SU-DHL-6 (cell line): Measurements from ENCODE around the gene TMEM88.

Source experiments
- EZH2phosphoT487 ChIP-seq: fragments of 200-600 bp; sonication (generic), shearing (Covaris generic); conservative IDR thresholded peaks from 2 replicates; pipeline ENCODE4 v1.6.1; 2018; ENCODE audit warnings: mild to moderate bottlenecking, antibody characterized with exemption, low read length, moderate library complexity, mixed read lengths
- TF ChIP-seq, protein P1 (sequence below): fragments of 200-600 bp; sonication (generic); IDR thresholded peaks from one replicate; pipeline ENCODE4 v1.5.1; 2017; ENCODE audit warnings: antibody characterized with exemption, mild to moderate bottlenecking, low read length, moderate library complexity; ENCODE audit not compliant: insufficient read depth, poor library complexity, severe bottlenecking

DNA sequence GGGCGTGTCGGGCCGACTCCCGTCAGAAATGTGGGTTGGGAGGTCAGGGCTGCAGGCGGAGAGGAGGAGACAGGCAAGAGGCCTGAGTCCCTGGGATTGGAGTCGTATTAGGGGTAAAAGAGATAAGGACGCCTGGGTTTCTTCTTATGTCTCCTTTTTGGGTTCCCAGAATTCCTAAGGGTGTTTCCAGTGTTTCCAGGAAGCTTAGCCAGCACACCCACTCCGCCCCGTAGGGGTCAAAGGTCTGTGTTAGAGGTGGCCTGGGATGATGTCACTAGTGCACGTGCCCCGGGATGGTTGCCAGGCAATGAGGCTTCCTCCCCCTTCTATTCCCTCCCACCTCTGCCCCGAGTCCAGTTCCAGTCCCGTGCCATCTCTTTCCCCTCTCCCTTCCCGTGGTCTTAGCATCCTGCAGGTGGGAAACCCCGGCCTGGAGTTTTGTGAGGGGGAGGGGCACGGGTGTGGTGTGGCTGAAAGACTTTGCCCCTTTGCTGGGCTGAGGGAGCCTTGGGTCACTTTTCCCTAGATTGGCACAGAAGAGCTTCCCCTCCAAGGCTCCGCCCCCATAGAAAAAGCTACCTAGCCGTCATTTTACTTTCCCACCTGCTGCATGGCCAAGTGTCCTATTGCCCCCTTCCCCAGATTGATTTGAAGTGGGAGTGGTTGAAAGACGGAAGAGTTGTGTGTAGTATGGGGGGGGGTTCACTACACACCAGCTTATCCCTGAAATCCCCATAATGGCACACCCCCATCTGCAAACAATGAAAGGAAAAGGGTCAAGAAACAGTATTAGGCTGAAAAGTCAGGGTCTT is 18.1 kb upstream of the TMEM88 start:
- TF ChIP-seq, protein P1, sequence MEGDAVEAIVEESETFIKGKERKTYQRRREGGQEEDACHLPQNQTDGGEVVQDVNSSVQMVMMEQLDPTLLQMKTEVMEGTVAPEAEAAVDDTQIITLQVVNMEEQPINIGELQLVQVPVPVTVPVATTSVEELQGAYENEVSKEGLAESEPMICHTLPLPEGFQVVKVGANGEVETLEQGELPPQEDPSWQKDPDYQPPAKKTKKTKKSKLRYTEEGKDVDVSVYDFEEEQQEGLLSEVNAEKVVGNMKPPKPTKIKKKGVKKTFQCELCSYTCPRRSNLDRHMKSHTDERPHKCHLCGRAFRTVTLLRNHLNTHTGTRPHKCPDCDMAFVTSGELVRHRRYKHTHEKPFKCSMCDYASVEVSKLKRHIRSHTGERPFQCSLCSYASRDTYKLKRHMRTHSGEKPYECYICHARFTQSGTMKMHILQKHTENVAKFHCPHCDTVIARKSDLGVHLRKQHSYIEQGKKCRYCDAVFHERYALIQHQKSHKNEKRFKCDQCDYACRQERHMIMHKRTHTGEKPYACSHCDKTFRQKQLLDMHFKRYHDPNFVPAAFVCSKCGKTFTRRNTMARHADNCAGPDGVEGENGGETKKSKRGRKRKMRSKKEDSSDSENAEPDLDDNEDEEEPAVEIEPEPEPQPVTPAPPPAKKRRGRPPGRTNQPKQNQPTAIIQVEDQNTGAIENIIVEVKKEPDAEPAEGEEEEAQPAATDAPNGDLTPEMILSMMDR, result no peak
- no peak for TF ChIP-seq EZH2phosphoT487
